MCF 10A (cell line): ENCODE results near the gene RPS14. TPM values are rescaled to one million over a fixed set of nuclear protein-coding genes. Genes with fewer than 3 reads are reported as not detected.

Experiments
- BruUV-seq: library from RNA; stranded (reverse); fragments of 400-500 nt; replicated peaks from 2 replicates; lab custom pipeline; 2021; lab: Mats Ljungman, UMichigan
- CTCF ChIA-PET: fragments of 300-600 bp; sonication (Branson Sonifier 250); formaldehyde crosslinking; extraction: SDS; loops from one replicate; lab custom pipeline; 2021; ENCODE audit warnings: antibody characterized with exemption, inconsistent platforms; lab: Yijun Ruan, JAX
- POLR2A ChIA-PET: fragments of 300-600, 350-650 bp; sonication (Branson Sonifier 250); formaldehyde crosslinking; extraction: SDS; loops from one replicate; lab custom pipeline; 2020; ENCODE audit warnings: antibody characterized with exemption, inconsistent platforms; lab: Yijun Ruan, JAX
- DNase-seq: peaks from one replicate; pipeline ENCODE4 v3.0.0-alpha.2; 2018; ENCODE audit not compliant: unreplicated experiment
- H3K27ac Mint-ChIP-seq: one replicate; pipeline ENCODE4 v1.8.0; 2022; ENCODE audit warnings: mild to moderate bottlenecking, low read depth, mixed read lengths; ENCODE audit not compliant: unreplicated experiment
- H3K27me3 Mint-ChIP-seq: one replicate; pipeline ENCODE4 v1.8.0; 2022; ENCODE audit warnings: mixed read lengths; ENCODE audit not compliant: insufficient read depth, unreplicated experiment
- H3K36me3 Mint-ChIP-seq: one replicate; pipeline ENCODE4 v1.8.0; 2022; ENCODE audit warnings: mild to moderate bottlenecking, moderate library complexity, mixed read lengths; ENCODE audit not compliant: insufficient read depth, unreplicated experiment
- H3K4me1 Mint-ChIP-seq: one replicate; pipeline ENCODE4 v1.8.0; 2022; ENCODE audit warnings: mixed read lengths; ENCODE audit not compliant: insufficient read depth, unreplicated experiment
- H3K4me3 Mint-ChIP-seq: one replicate; pipeline ENCODE4 v1.8.0; 2022; ENCODE audit warnings: mild to moderate bottlenecking, moderate library complexity, mixed read lengths; ENCODE audit not compliant: unreplicated experiment
- H3K9me3 Mint-ChIP-seq: one replicate; pipeline ENCODE4 v1.8.0; 2022; ENCODE audit warnings: mixed read lengths; ENCODE audit not compliant: unreplicated experiment
- CTCF ChIP-seq: fragments of 200-600 bp; IDR thresholded peaks from one replicate; pipeline ENCODE4 v1.8.0; 2022; ENCODE audit warnings: antibody characterized with exemption, mild to moderate bottlenecking; ENCODE audit not compliant: unreplicated experiment
- intact Hi-C: fragments of 100-400 bp; cut with micrococcal nuclease; formaldehyde crosslinking; loops from 2 replicates; pipeline ENCODE4 v1.14.1; 2022
- total RNA-seq: library from RNA; stranded (reverse); gene quantifications from 2 replicates; pipeline ENCODE4 v1.2.3, GENCODE V29; 2022

Gene RPS14
- total RNA-seq, 1 experiment from 2014 or later, result 5,481 TPM

DNA sequence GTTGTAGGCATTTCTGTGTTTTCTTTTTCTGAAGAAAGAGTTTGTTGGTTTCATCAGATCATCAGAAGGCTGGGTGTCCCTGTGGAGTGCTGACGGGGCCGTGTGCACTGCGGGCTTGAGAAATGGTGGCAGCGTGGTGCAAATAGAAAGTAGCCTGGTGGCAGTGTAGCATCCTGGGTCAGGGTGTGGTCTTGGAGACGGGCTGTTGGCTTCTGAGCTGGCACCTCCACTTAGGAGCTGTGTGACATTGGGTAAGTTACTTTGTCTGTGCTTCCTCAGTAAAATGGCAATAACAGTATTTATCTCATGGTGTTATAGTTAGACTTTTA is 48.4 kb upstream of the RPS14 start:
- no peak for TF ChIP-seq CTCF
- ChIA-PET CTCF (interaction anchor here (0.6 to 5.2 kb wide), 11 partner anchors 9 to 211 kb away, joined by 3 to 39 read pairs (median 5); no protein-coding TSS in a partner anchor), POLR2A (interaction anchor here (0.6 to 5.5 kb wide), 13 partner anchors 8 to 561 kb away, joined by 3 to 45 read pairs (median 4); partner anchors contain the start of gene RPS14)
- no peak for DNase-seq
- Mint-ChIP-seq H3K27me3 (no peaks in the 10 kb centered on the region), H3K27ac (peak overlapping the region; percentile 94), H3K36me3 (peaks cover 37% of the 10 kb centered on the region), H3K9me3 (no peaks in the 10 kb centered on the region), H3K4me3 (peak overlapping the region; percentile 70), H3K4me1 (peaks cover 81% of the 10 kb centered on the region)
- intact Hi-C loops, result no loop called here
- TSS peak; percentile 65 for BruUV-seq

DNA sequence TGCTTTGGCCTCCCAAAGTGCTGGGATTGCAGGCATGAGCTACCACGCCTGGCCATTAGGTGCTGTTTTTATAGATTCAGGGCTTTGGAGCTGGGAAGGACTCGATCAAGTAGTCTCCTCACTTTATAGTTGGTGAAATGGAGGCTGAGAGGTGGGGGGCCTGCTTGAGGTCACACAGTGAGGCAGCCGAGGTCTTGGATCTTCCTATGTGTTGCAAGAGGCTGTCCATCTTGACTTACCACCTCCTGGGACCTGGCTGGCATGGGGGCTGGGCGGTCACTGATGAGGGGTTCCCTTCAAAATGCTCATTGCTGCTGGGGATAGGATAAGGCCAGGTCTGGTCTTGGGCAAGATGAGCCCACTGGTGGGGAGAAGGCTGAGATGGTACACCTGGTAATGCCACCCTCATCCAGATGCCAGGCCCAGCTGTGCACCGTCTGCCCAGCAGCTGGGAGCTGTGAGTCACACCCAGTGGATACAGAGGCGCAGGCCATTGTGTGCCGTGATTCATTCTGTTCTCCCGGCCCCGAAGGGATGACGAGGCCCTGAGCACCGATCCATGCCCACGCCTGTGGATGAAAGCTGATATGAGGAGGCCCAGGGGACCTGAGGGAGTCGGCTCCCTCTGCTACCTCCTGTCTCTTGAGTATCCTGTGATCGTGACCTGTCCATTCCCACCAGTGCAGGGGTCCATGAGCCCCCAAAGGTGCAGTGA is 47.9 kb upstream of the RPS14 start:
- Mint-ChIP-seq H3K4me1 (peaks cover 83% of the 10 kb centered on the region), H3K36me3 (peaks cover 37% of the 10 kb centered on the region), H3K27me3 (no peaks in the 10 kb centered on the region), H3K27ac (peak overlapping the region; percentile 94), H3K9me3 (no peaks in the 10 kb centered on the region), H3K4me3 (peak overlapping the region; percentile 70)
- peak; percentile 99 for DNase-seq
- no TSS peak for BruUV-seq
- ChIA-PET CTCF (interaction anchor here (0.6 to 5.2 kb wide), 14 partner anchors 10 to 446 kb away, joined by 3 to 39 read pairs (median 4); no protein-coding TSS in a partner anchor), POLR2A (interaction anchor here (0.6 to 5.5 kb wide), 15 partner anchors 8 to 561 kb away, joined by 3 to 45 read pairs (median 4); partner anchors contain the start of genes NDST1 and RPS14)
- intact Hi-C loops, result no loop called here
- TF ChIP-seq CTCF, result peak; percentile 11

DNA sequence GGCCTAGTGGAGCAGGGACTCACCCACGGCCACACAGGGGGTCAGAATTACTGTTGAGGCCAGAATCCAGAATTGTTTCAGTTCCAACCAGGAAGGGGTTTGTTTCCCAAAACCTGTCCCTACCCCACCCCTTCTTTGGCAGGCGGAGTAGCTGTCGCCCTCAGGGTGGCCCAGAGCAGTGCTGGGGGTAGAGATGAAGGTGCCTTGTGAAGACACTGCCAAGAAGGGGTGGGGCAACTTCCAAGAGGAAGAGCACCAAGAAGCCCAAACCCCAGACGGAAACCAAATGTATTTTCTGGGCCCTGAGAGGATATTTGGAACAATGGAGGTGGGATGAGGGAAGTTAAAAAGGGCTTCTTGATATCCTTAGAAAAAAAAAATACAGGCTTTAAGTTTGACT is 47.0 kb upstream of the RPS14 start:
- BruUV-seq, result no TSS peak

More for the DNA sequence above, 47.0 kb upstream of the RPS14 start:
- Mint-ChIP-seq H3K9me3 (no peaks in the 10 kb centered on the region), H3K27ac (peak overlapping the region; percentile 94), H3K36me3 (peaks cover 34% of the 10 kb centered on the region), H3K4me3 (peak overlapping the region; percentile 10), H3K4me1 (peaks cover 83% of the 10 kb centered on the region), H3K27me3 (no peaks in the 10 kb centered on the region)
- intact Hi-C loops, result no loop called here
- DNase-seq, result peak; percentile 30
- ChIA-PET CTCF (interaction anchor here (0.7 to 5.2 kb wide), 9 partner anchors 9 to 447 kb away, joined by 3 to 39 read pairs (median 5); no protein-coding TSS in a partner anchor), POLR2A (interaction anchor here (0.9 to 5.5 kb wide), 8 partner anchors 10 to 47 kb away, joined by 3 to 45 read pairs (median 20); partner anchors contain the start of gene RPS14)
- TF ChIP-seq CTCF, result no peak
